ENCODE data around the gene RELN.

RELN gene

DNA sequence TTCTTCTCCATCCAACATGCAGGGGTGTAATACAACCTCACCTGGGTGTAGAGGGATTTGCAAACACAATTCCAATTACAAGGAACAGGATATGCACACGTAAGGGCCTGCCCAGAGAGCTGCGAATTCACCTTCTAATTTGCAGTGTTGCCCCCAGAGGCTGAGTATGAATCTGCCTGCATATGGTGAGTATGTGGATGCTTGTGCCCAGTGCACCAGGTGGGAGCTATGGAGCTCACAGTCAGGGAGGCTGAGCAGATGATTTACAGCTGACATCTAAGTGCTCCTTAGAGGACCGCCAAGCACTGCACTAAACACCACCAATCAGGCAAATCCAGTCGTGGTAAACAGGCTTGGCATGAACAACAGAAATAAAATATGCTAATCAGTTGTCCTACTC is 132.0 kb downstream of the RELN start:
- in situ Hi-C loops (cut with HindIII; ENCODE audit: low pct_ligation_motif_present, low sequenced_read_pairs), result no loop called here

DNA sequence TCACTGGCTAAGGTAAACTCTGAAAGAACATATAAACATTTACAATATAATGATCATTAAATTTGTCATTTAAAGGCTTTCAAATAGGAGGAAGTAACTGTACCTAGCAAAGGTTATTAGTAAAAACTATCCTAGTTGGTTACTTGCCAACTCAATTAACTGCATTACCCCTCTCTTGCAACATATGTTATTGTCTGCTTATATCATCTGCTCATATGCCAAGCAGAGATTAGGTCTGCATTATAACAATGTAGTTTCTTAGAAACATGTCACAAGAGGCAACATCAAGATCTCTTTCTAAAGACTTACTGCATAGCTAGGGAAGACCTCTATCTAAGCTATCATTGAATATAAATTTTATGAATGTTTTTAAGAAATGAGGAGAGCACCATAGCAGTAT is 132.5 kb downstream of the RELN start:
- no peak for DNase-seq
- Histone ChIP-seq H3K27ac (no peak overlapping the region), H3K4me3 (ENCODE audit: low read depth, low read length) (no peak overlapping the region), H3K27me3 (replicated peaks) (no peaks in the 10 kb centered on the region), H3K36me3 (replicated peaks) (no peaks in the 10 kb centered on the region)
- in situ Hi-C loops (cut with HindIII; ENCODE audit: low pct_ligation_motif_present, low sequenced_read_pairs), result no loop called here
- TF ChIP-seq, protein P1, sequence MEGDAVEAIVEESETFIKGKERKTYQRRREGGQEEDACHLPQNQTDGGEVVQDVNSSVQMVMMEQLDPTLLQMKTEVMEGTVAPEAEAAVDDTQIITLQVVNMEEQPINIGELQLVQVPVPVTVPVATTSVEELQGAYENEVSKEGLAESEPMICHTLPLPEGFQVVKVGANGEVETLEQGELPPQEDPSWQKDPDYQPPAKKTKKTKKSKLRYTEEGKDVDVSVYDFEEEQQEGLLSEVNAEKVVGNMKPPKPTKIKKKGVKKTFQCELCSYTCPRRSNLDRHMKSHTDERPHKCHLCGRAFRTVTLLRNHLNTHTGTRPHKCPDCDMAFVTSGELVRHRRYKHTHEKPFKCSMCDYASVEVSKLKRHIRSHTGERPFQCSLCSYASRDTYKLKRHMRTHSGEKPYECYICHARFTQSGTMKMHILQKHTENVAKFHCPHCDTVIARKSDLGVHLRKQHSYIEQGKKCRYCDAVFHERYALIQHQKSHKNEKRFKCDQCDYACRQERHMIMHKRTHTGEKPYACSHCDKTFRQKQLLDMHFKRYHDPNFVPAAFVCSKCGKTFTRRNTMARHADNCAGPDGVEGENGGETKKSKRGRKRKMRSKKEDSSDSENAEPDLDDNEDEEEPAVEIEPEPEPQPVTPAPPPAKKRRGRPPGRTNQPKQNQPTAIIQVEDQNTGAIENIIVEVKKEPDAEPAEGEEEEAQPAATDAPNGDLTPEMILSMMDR (IDR thresholded peaks at IDR 0.05; ENCODE audit: low read depth, low read length, missing control alignments), result no peak

More for the DNA sequence above, 132.0 kb downstream of the RELN start:
- DNase-seq, result no peak
- Histone ChIP-seq H3K27ac (no peak overlapping the region), H3K27me3 (replicated peaks) (no peaks in the 10 kb centered on the region), H3K36me3 (replicated peaks) (no peaks in the 10 kb centered on the region), H3K4me3 (ENCODE audit: low read depth, low read length) (no peak overlapping the region)
- TF ChIP-seq, protein P1 (IDR thresholded peaks at IDR 0.05; ENCODE audit: low read depth, low read length, missing control alignments), result no peak

DNA sequence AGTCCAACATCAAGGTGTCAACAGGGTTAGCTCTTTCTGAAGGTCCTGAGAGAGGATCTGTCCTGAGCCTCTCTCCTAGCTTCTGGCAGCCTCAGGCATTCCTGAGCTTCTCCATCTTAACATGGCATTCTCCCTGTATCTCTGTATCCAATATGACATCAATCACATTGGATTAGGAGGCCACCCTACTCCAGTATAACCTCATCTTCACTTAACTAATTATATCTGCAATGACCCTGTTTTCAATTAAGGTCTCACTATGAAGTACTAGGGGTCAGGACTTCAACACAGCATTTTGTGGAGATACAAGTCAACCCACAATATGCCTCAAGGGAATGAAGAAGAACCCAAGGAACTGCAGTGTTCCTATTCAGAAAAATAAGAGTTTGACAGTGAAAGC is 133.8 kb downstream of the RELN start:
- Histone ChIP-seq H3K4me3 (ENCODE audit: low read depth, low read length) (no peak overlapping the region), H3K36me3 (replicated peaks) (no peaks in the 10 kb centered on the region), H3K27me3 (replicated peaks) (no peaks in the 10 kb centered on the region), H3K27ac (no peak overlapping the region)
- no peak for DNase-seq
- TF ChIP-seq, protein P1 (IDR thresholded peaks at IDR 0.05; ENCODE audit: low read depth, low read length, missing control alignments), result no peak
- in situ Hi-C loops (cut with HindIII; ENCODE audit: low pct_ligation_motif_present, low sequenced_read_pairs), result no loop called here

DNA sequence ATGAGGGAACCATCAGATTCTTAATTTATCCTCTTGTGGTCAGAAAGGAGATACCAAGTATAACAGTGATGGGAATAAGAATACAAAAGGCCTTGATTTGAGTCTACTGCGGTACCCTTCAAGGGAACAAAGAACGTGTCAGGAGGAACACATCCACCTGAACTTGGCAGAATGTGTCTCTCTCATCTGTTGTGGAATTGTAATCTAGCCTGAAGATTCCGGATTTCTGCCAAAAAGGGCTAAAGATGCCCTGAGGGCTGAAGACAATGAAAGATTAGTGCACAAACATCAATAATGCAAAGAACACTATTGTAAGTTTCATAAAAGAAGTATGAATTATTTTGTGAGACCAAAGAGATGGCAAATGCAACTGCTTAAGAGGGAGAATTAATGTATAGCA is 134.8 kb downstream of the RELN start:
- no peaks in the 10 kb centered on the region for H3K27me3 ChIP-seq (replicated peaks)
- H3K4me3 ChIP-seq (ENCODE audit: low read depth, low read length), result no peak overlapping the region
- no peak for DNase-seq
- TF ChIP-seq, protein P1 (IDR thresholded peaks at IDR 0.05; ENCODE audit: low read depth, low read length, missing control alignments), result no peak
- no peaks in the 10 kb centered on the region for H3K36me3 ChIP-seq (replicated peaks)
- in situ Hi-C loops (cut with HindIII; ENCODE audit: low pct_ligation_motif_present, low sequenced_read_pairs), result no loop called here
- no peak overlapping the region for H3K27ac ChIP-seq

DNA sequence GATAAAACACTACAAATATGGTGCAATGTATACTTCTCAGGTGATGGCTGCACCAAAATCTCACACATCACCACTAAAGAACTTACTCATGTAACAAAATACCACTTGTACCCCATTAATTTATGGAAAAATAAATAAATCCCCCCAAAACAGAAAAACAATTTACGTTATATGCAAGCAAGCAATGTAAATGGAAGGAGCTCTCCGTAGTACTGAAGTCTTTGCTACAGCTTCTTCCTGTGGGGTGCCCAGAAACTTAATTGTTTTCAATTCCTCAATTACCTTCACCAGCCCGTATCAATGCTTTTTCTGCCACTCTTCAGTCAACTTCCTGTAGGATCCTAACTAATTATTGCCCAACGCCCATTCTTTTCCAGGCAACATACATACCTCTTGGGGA is 138.1 kb downstream of the RELN start:
- no peak overlapping the region for H3K27ac ChIP-seq
- TF ChIP-seq, protein P1 (IDR thresholded peaks at IDR 0.05; ENCODE audit: low read depth, low read length, missing control alignments), result no peak
- in situ Hi-C loops (cut with HindIII; ENCODE audit: low pct_ligation_motif_present, low sequenced_read_pairs), result no loop called here
- H3K4me3 ChIP-seq (ENCODE audit: low read depth, low read length), result no peak overlapping the region
- no peaks in the 10 kb centered on the region for H3K36me3 ChIP-seq (replicated peaks)
- no peaks in the 10 kb centered on the region for H3K27me3 ChIP-seq (replicated peaks)
- DNase-seq, result peak; percentile 4

DNA sequence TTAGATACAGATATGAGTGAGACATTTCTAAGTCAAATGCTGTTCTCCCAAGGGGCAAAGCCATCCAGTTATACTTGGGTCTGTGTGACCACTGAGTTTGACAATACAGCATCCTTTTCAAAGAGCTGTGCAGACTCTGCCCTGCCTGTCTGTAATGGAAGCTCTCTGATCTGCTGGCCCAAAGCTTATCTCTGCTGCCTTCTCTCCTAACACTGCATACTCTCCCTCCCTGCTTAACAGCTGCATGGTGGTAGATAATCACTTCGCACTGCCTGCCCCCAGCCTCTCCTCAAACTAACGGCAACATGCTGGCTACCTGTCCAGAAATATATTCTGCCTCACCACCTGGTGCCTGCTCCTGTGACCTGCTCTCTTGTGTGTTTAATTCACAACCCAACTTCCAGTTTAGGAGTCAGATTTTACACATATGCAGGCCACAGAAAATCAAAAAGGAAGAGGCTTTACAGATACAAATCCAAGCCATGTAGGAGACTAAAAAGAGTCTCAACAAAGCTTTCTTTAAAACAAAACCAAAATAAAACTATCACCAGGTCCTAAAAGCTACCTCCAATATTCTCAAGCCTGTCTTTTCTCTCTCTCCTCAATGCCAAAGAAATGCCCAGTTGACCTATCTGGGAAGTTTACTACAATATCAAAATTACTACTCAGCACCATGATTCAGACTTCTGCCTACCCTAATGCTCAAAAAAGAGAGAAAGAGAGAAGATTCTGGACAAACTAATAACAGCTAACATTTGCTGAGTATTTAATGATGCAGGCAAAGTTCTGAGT is 145.6 kb downstream of the RELN start:
- in situ Hi-C loops (cut with HindIII; ENCODE audit: low pct_ligation_motif_present, low sequenced_read_pairs), result no loop called here
- TF ChIP-seq, protein P1 (IDR thresholded peaks at IDR 0.05; ENCODE audit: low read depth, low read length, missing control alignments), result no peak
- H3K4me3 ChIP-seq (ENCODE audit: low read depth, low read length), result no peak overlapping the region
- no peak overlapping the region for H3K27ac ChIP-seq
- no peaks in the 10 kb centered on the region for H3K36me3 ChIP-seq (replicated peaks)
- DNase-seq, result no peak
- H3K27me3 ChIP-seq (replicated peaks), result no peaks in the 10 kb centered on the region
